ENCODE results near the gene OR51V1. TPM values are rescaled to one million over a fixed set of nuclear protein-coding genes. Genes with fewer than 3 reads are reported as not detected.

Gene OR51V1
- total RNA-seq, 6 experiments from 2014 or later: not detected

DNA sequence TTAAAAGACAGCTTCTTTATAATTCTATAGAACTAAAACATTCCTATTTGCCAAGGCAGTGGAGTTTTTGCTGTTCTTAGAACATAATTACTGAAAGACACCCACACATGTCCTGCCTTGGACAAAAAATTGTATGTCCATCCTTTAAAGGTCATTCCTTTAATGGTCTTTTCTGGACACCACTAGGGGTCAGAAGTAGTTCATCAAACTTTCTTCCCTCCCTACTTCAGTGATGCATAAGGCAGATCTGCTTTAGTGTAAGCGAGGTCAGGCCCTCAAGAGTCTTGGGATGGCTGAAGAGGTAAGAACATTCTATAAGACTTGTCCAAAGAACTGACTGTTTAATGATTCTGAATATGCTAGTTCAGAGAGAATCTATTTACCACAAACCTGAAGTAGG, 4.3 kb upstream of the OR51V1 start:
- DNase-seq (no peak), ATAC-seq (peak; percentile 50 to 73 (median 68))
- H3K27ac ChIP-seq: no peak overlapping the region
- no peaks in the 10 kb centered on the region for H3K27me3 ChIP-seq
- 0% methylated on average over 1 of the region's 1 CpG for WGBS (ENCODE audit: insufficient coverage, low coverage, low lambda C conversion rate, missing lambda C conversion rate)
- no peaks in the 10 kb centered on the region for H3K4me1 ChIP-seq
- TF ChIP-seq, protein P1, sequence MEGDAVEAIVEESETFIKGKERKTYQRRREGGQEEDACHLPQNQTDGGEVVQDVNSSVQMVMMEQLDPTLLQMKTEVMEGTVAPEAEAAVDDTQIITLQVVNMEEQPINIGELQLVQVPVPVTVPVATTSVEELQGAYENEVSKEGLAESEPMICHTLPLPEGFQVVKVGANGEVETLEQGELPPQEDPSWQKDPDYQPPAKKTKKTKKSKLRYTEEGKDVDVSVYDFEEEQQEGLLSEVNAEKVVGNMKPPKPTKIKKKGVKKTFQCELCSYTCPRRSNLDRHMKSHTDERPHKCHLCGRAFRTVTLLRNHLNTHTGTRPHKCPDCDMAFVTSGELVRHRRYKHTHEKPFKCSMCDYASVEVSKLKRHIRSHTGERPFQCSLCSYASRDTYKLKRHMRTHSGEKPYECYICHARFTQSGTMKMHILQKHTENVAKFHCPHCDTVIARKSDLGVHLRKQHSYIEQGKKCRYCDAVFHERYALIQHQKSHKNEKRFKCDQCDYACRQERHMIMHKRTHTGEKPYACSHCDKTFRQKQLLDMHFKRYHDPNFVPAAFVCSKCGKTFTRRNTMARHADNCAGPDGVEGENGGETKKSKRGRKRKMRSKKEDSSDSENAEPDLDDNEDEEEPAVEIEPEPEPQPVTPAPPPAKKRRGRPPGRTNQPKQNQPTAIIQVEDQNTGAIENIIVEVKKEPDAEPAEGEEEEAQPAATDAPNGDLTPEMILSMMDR (IDR thresholded peaks at IDR 0.05): peak; percentile 32 to 42 (median 40)
- TF ChIP-seq POLR2A (IDR thresholded peaks at IDR 0.05): no peak
- H3K9me3 ChIP-seq: no peaks in the 10 kb centered on the region
- intact Hi-C loops (cut with DNase I): no loop called here
- no peaks in the 10 kb centered on the region for H3K36me3 ChIP-seq
- H3K4me3 ChIP-seq: no peak overlapping the region

DNA sequence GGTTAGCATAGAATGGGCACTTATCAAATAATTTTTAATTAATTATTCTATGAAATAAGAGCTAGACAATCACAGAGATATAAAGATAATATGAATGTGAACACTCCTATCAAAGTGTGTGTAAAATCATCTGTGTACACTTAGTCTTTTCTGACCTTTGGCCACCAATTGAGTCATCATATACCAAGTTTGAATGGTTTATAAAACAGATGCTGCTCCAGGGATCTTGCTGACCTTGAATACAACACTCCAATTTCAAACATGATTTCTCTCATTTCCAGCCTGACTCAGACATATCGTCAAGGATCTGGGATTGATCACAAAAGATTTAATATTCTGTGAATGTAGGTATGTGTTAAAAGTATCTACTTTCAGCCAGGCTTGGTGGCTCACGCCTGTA, 2.9 kb upstream of the OR51V1 start:
- no peak for DNase-seq
- no peaks in the 10 kb centered on the region for H3K36me3 ChIP-seq
- no peak overlapping the region for H3K4me3 ChIP-seq
- intact Hi-C loops (cut with DNase I): no loop called here
- H3K4me1 ChIP-seq: no peaks in the 10 kb centered on the region
- WGBS (ENCODE audit: insufficient coverage, low coverage, low lambda C conversion rate, missing lambda C conversion rate): 61% methylated on average over 2 of the region's 2 CpGs
- no peak overlapping the region for H3K27ac ChIP-seq
- ATAC-seq: no peak
- no peaks in the 10 kb centered on the region for H3K27me3 ChIP-seq
- no peaks in the 10 kb centered on the region for H3K9me3 ChIP-seq
- TF ChIP-seq POLR2A (IDR thresholded peaks at IDR 0.05): no peak
- TF ChIP-seq, protein P1 (IDR thresholded peaks at IDR 0.05): no peak

DNA sequence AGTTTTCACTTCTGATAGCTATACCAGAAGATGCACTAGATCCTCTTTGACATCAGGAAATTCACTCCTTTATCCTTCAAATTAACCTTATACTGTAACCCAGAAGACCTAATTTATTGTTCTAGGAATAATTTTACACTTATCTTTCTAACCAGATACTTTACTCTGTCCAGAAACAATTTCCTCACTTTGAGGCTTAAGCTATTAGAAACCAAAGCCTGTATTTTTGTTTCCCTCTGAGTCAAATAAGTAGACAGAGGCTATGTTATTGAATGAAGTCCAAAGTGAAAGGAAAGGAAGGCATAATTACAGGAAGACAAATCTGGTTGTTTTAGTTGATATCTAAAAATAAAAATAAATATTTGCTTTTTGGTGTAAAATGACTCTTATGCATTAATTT, 2.2 kb downstream of the OR51V1 start:
- H3K27me3 ChIP-seq: no peaks in the 10 kb centered on the region
- intact Hi-C loops (cut with DNase I): no loop called here
- ATAC-seq: no peak
- H3K36me3 ChIP-seq: no peaks in the 10 kb centered on the region
- H3K4me3 ChIP-seq: no peak overlapping the region
- no peaks in the 10 kb centered on the region for H3K4me1 ChIP-seq
- DNase-seq: no peak
- no peaks in the 10 kb centered on the region for H3K9me3 ChIP-seq
- H3K27ac ChIP-seq: no peak overlapping the region
- TF ChIP-seq, protein P1 (IDR thresholded peaks at IDR 0.05): no peak
- no peak for TF ChIP-seq POLR2A (IDR thresholded peaks at IDR 0.05)

DNA sequence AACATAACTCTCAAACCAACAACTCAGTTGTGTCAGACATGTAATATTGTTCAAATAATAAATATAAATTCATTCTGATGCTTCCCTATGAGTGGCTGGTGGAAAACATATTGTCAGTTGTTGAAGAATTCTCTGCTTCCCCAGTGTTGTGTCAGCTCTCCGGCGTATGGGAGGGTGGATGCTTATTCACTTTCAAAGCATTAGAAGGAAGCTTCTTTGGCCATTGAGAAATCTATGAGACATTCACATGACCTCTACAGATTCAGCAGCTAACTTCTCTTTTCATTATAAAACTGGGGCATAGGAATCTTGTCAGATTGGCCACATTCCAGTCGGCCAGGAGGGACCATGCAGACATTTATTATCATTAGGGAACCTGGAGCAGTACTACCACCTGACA, 2.9 kb downstream of the OR51V1 start:
- H3K36me3 ChIP-seq: no peaks in the 10 kb centered on the region
- no peak overlapping the region for H3K27ac ChIP-seq
- H3K9me3 ChIP-seq: no peaks in the 10 kb centered on the region
- 35% methylated on average over 3 of the region's 3 CpGs for WGBS (ENCODE audit: insufficient coverage, low coverage, low lambda C conversion rate, missing lambda C conversion rate)
- TF ChIP-seq POLR2A (IDR thresholded peaks at IDR 0.05): no peak
- TF ChIP-seq, protein P1 (IDR thresholded peaks at IDR 0.05): no peak
- H3K4me3 ChIP-seq: no peak overlapping the region
- intact Hi-C loops (cut with DNase I): no loop called here
- H3K4me1 ChIP-seq: no peaks in the 10 kb centered on the region
- H3K27me3 ChIP-seq: no peaks in the 10 kb centered on the region
- DNase-seq (no peak), ATAC-seq (peak in 3 of 4 donors; percentile 32 to 53 (median 33))

DNA sequence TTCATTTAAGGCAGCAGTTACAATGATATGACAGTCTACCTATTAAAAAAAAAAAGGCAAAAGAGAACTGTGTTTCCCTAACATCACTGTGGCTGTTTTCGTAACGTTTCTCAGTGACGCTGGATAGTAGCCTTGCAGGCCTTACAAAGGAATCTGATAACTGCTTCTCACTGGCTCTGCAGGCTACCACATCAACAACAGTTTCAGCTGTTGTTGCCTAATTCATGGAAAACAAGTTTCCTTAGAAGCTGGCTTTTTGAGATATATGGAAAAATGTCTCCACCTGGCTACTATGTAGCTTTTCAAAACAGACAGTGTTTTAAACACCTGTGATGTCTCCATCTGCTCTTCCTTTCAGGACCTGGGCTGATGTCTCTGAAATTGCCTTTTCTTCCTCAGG, 3.8 kb downstream of the OR51V1 start:
- TF ChIP-seq, protein P1 (IDR thresholded peaks at IDR 0.05): no peak
- no peak for TF ChIP-seq POLR2A (IDR thresholded peaks at IDR 0.05)
- ATAC-seq: no peak
- Histone ChIP-seq H3K4me1 (no peaks in the 10 kb centered on the region), H3K36me3 (no peaks in the 10 kb centered on the region), H3K27me3 (no peaks in the 10 kb centered on the region), H3K4me3 (no peak overlapping the region), H3K27ac (no peak overlapping the region), H3K9me3 (no peaks in the 10 kb centered on the region)
- WGBS (ENCODE audit: insufficient coverage, low coverage, low lambda C conversion rate, missing lambda C conversion rate): 60% methylated on average over 3 of the region's 3 CpGs
- intact Hi-C loops (cut with DNase I): no loop called here
- no peak for DNase-seq
